WTC11 (cell line): ENCODE data around the gene CCNF. TPM values are rescaled to one million over a fixed set of nuclear protein-coding genes. Genes with fewer than 3 reads are reported as not detected.

Source experiments
- ATAC-seq: fragments of 200-7000 bp; cut with Tn5 transposase; 2 replicates; pipeline ENCODE4 v1.10.0; 2021; ENCODE audit warnings: mild to moderate bottlenecking, moderate library complexity
- CTCF ChIA-PET: fragments of 300-600 bp; sonication (Branson Sonifier 250); formaldehyde crosslinking; loops from one replicate; lab custom pipeline; 2021; ENCODE audit warnings: antibody characterized with exemption; lab: Charles Lee
- POLR2A ChIA-PET: fragments of 350-600 bp; sonication (Branson Sonifier 250); formaldehyde crosslinking; loops from one replicate; lab custom pipeline; 2021; ENCODE audit warnings: antibody characterized with exemption; lab: Charles Lee
- DNase-seq: peaks from one replicate; pipeline ENCODE4 v3.0.0; 2021; ENCODE audit warnings: low spot score
- H3K27ac Mint-ChIP-seq: 2 replicates; pipeline ENCODE4 v1.8.0; 2021; ENCODE audit warnings: mixed read lengths
- H3K27me3 Mint-ChIP-seq: 2 replicates; pipeline ENCODE4 v1.8.0; 2021; ENCODE audit warnings: low read depth, mild to moderate bottlenecking, moderate library complexity, mixed read lengths
- H3K36me3 Mint-ChIP-seq: 2 replicates; pipeline ENCODE4 v1.8.0; 2021; ENCODE audit warnings: mixed read lengths
- H3K4me1 Mint-ChIP-seq: 2 replicates; pipeline ENCODE4 v1.8.0; 2022; ENCODE audit warnings: mixed read lengths
- H3K4me3 Mint-ChIP-seq: 2 replicates; pipeline ENCODE4 v1.8.0; 2021; ENCODE audit warnings: mild to moderate bottlenecking, moderate library complexity, mixed read lengths
- H3K9me3 Mint-ChIP-seq: 2 replicates; pipeline ENCODE4 v1.8.0; 2021; ENCODE audit warnings: mixed read lengths
- AFF4 ChIP-seq: sonication (generic); formaldehyde crosslinking; IDR thresholded peaks from 2 replicates; pipeline ENCODE4 v1.8.1; 2023; ENCODE audit warnings: mild to moderate bottlenecking, missing genetic modification reagents, borderline replicate concordance
- ATF1 ChIP-seq: sonication (generic); formaldehyde crosslinking; IDR thresholded peaks from 2 replicates; pipeline ENCODE4 v1.8.1; 2023; ENCODE audit warnings: mild to moderate bottlenecking, moderate library complexity, missing genetic modification reagents
- CTCF ChIP-seq: fragments of 200-600 bp; IDR thresholded peaks from 2 replicates; pipeline ENCODE4 v1.8.0; 2022; ENCODE audit warnings: antibody characterized with exemption
- ERG ChIP-seq: fragments of 250-450 bp; sonication (Bioruptor Pico); IDR thresholded peaks from 2 replicates; pipeline ENCODE4 v1.8.0; 2021; ENCODE audit warnings: mild to moderate bottlenecking
- JAZF1 ChIP-seq: fragments of 250-450 bp; sonication (Bioruptor Pico); IDR thresholded peaks from 2 replicates; pipeline ENCODE4 v1.9.0; 2021; ENCODE audit warnings: moderate library complexity, mild to moderate bottlenecking, inconsistent platforms
- KAT7 ChIP-seq: sonication (generic); formaldehyde crosslinking; IDR thresholded peaks from 2 replicates; pipeline ENCODE4 v1.8.1; 2023; ENCODE audit warnings: missing genetic modification reagents, mild to moderate bottlenecking, borderline replicate concordance
- NFATC4 ChIP-seq: fragments of 250-450 bp; sonication (Bioruptor Pico); IDR thresholded peaks from 2 replicates; pipeline ENCODE4 v1.9.0; 2021; ENCODE audit warnings: mild to moderate bottlenecking
- STAT6 ChIP-seq: sonication (generic); formaldehyde crosslinking; conservative IDR thresholded peaks from 2 replicates; pipeline ENCODE4 v1.8.1; 2023; ENCODE audit warnings: mild to moderate bottlenecking, low read depth, missing genetic modification reagents, moderate library complexity
- total RNA-seq: library from RNA; stranded (reverse); gene quantifications from 3 replicates; pipeline ENCODE4 v1.2.3, GENCODE V29; 2021

Gene CCNF
- total RNA-seq, 1 experiment from 2014 or later: 65.7 TPM

GRCh38 chr16:2487903-2488531 lies 58.8 kb downstream of the CCNF start:
- H3K27me3 Mint-ChIP-seq: no peaks in the 10 kb centered on the region

More at GRCh38 chr16:2487903-2488531, 58.8 kb downstream of the CCNF start:
- ChIA-PET POLR2A (no interaction called here), CTCF (interaction anchor here (0.6 to 2.1 kb wide), 3 partner anchors 13 to 262 kb away, joined by 3 to 12 read pairs (median 5); no protein-coding TSS in a partner anchor)
- H3K4me3 Mint-ChIP-seq: no peak overlapping the region
- H3K36me3 Mint-ChIP-seq: no peaks in the 10 kb centered on the region
- no peak for TF ChIP-seq CTCF
- TF ChIP-seq ATF1 (CRISPR knock-in tag): no peak
- no peak for TF ChIP-seq KAT7
- no peak for TF ChIP-seq NFATC4 (CRISPR knock-in tag)
- TF ChIP-seq STAT6 (CRISPR knock-in tag): no peak
- no peak for TF ChIP-seq JAZF1 (CRISPR knock-in tag)
- TF ChIP-seq ERG: no peak
- no peak for TF ChIP-seq AFF4
- no peak overlapping the region for H3K27ac Mint-ChIP-seq
- 0 out of 2 replicates have a peak, but pooled peaks cover 4% of the 10 kb centered on the region for H3K4me1 Mint-ChIP-seq
- no peaks in the 10 kb centered on the region for H3K9me3 Mint-ChIP-seq
- DNase-seq (no peak), ATAC-seq (no peak)
